Skeletal muscle cell (primary cell): ENCODE results near the gene GNG14.
"Not testable (repeated sequence)": the region's sequence is repeated elsewhere in the genome, so short reads cannot be mapped to it uniquely, and the experiment has no call there.

Experiments
- DNase-seq: peaks from one replicate; pipeline ENCODE4 v3.0.0-alpha.2; 2010; ENCODE audit warnings: low read depth
- H3K4me3 ChIP-seq: 2 replicates; pipeline ENCODE4 v1.5.1; 2011; ENCODE audit warnings: low read depth, mild to moderate bottlenecking, control low read depth, low read length, moderate library complexity

GNG14 gene

DNA sequence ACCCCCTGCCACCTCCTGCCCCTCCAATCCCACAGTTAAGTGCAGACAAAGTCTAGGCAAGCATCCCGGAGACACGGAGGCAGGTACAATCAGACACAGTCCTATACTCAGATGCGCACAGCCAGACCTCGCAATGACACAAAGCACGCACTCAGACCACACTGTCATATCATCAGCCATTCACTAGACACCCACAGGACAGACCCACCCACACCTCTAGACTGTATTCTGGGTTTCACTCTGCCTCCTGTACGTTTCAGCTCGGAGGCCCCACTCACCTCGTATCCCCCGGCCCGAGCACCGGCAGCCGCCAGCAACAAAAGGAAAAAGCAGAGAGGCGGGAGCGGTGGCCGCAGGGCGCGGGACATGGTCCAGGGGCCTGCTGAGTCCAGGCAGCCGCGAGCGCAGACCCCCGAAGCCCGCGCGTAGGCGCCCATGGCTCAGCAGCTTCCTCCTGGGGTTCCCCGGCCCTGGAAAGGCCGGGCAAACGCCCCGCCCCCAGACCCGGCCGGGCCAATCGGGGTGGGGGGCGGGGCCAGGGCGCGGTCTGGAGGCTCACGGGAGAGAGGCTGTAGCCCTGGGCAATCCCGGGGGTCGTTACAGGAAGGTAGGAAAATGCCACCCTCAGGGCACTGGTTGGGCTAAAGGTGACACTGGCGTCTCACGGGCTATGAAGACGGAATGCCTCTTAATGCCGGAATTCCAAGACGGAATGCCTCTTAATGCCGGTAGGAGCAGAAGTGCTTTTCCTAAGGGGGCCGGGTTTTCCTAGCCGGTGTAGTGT lies 21.3 kb upstream of the GNG14 start, which contains the start of the genes MAN2B1 and WDR83:
Gene MAN2B1 (minus strand): TSS at position 478 of the 784 bp plus-strand sequence. CDS start 41 bp downstream, at position 437.
Gene WDR83 (plus strand): TSS at position 543 of the 784 bp plus-strand sequence. CDS start 2,984 bp downstream, outside the sequence.
- H3K4me3 ChIP-seq: peak within 1 kb of the TSS; percentile 88
- DNase-seq: no peak

GRCh38 chr19:12667731-12668302 lies 20.0 kb upstream of the GNG14 start:
- no peak overlapping the region for H3K4me3 ChIP-seq
- DNase-seq: no peak

DNA sequence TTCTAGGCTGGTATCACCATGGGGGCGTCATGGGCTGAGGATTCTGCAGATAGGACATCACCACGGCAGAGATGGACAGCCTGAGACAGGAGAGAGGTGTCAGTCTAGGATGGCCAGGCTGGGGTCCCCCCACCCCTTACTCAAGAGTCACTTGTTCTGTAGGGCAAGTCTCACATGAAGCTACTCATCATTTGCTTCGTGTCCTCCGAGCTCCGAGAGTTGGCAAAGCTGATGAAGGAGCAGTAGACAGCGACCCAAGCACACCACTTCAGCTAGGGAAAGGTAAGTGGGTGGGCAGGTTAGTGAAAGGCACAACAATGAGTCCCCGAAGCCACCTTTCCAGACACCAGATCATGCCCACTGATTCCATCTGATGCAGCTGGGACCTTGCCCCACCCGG lies 19.5 kb upstream of the GNG14 start:
- no peak for DNase-seq
- H3K4me3 ChIP-seq: peak overlapping the region; percentile 82

DNA sequence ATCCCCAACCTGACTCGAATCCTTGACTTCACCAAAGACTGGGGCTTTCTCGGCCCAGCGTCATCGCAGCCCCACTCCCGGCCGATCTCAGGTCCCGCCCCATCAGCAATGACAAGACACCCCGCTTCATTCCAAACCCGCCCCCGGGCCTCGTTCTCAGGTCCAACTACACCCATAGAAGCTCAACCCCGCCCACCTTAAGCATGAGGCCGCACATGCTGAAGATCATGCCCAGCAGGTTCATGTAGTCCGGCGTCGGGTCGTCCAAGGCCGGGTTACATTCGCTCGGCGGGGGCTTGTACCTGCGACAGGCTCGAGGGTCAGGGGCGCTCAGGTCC lies 18.9 kb upstream of the GNG14 start:
- peak overlapping the region; percentile 82 for H3K4me3 ChIP-seq
- DNase-seq: no peak

DNA sequence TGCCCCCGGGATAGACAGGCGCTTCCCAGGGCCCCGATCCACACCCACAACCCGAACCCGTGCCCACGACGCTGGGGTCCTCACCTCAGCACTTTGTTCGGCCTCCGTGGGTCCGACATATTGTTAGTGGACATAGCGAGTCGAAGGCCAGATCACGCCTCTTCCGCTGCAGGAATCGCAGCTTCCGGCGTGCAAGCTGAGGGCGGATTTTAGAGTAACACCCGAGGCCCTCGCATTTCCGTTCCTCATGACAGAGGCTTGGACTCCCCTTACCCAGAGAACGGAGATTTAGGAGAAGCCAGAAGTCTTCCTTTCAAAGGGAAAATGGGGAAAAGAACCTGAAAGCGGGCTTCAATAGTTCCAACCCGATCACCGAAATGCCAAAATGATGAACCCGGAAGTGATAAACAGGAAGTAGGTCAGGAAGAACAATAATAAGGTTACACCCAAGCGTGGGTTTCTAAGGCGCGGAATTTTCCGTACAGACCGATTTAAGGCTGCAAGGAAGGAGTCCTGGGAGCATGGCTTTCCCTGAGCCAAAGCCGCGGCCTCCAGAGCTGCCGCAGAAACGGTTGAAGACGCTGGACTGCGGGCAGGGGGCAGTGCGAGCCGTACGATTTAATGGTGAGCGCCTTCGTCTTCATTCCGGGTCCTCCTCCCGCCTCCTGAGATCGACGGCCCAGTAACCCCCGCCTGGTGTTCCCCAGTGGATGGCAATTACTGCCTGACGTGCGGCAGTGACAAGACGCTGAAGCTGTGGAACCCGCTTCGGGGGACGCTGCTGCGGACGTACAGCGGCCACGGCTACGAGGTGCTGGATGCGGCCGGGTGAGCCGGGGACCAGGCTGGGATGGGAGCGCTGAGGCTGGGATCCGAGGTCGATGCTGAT lies 18.3 kb upstream of the GNG14 start:
- peak overlapping the region; percentile 82 for H3K4me3 ChIP-seq
- peak; percentile 57 for DNase-seq

DNA sequence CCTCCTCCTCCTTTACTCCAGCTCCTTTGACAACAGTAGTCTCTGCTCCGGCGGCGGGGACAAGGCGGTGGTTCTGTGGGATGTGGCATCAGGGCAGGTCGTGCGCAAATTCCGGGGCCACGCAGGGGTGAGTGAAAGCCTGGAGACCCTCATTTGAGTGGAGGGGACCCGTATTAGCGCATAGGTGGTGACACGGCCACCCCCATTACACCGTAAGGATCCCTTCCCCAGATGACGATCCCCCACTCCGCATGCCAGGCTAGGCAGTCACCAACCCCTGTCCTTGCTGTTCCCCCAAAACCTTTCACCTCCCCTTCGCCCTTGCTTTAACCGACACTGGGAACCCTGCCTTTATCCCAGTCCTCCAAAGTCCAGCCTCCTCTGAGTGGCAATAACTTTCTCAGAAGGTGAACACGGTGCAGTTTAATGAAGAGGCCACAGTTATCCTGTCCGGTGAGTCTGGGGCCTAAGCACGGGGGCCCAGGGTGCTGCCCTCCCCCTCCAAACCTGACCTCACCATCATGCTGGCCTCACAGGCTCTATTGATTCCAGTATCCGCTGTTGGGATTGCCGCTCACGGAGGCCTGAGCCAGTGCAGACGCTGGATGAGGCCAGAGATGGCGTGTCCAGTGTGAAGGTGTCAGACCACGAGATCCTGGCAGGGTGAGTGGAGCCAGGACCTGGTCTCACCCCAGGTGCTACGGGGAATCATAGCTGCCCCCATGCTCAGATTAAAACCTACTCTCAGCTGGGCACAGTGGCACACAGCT lies 17.5 kb upstream of the GNG14 start:
- DNase-seq: no peak
- peak overlapping the region; percentile 82 for H3K4me3 ChIP-seq

DNA sequence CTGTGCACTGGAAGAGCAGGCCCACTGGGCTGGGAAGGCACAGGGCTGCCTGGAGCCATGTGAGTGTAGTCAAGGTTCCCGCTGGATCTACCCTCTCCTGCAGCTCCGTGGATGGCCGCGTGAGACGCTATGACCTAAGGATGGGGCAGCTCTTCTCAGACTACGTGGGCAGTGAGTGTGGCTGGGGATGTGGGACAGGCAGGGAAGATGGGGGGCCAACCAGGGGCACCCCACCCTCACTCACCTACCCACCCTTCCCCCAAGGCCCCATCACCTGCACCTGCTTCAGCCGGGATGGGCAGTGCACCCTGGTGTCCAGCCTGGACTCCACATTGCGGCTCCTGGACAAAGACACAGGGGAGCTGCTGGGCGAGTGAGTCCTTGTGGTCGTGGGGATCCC lies 15.1 kb upstream of the GNG14 start:
- no peak for DNase-seq
- no peak overlapping the region for H3K4me3 ChIP-seq

DNA sequence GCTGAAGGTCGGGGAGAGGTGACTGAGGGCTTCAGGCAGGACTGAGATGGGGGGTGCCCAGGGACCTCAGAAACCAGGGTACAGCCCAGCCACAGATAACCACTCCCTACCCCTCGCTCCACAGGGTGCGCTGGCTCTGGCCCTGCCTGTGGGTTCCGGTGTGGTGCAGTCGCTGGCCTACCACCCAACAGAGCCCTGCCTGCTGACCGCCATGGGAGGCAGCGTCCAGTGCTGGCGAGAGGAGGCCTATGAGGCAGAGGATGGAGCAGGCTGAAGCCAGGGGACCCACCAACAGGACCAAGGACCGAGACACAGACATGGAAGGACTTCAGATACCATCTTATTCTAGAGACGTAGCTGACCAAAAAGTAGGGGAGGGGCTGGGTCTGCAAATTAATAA lies 12.4 kb upstream of the GNG14 start:
- DNase-seq: no peak
- no peak overlapping the region for H3K4me3 ChIP-seq

DNA sequence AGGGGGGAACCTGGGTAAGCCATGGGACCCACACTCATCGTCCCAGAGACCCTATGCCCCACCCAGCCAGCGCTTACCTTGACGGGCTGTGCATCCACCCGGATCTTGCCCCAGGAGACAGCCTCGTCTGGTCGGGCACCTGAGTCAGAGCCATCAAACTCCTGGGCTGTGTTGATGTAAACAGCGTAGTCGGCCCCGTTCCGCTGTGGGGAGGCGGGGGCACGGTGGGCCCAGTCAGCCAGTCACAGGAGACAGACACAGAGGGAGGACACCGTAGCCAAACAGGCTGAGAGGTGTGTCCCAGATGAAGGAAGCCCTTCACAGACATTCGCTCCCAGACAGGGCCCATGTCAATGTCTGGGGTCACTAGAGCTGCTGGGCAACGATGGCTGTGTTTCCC lies 11.9 kb upstream of the GNG14 start:
- no peak for DNase-seq
- H3K4me3 ChIP-seq: no peak overlapping the region

DNA sequence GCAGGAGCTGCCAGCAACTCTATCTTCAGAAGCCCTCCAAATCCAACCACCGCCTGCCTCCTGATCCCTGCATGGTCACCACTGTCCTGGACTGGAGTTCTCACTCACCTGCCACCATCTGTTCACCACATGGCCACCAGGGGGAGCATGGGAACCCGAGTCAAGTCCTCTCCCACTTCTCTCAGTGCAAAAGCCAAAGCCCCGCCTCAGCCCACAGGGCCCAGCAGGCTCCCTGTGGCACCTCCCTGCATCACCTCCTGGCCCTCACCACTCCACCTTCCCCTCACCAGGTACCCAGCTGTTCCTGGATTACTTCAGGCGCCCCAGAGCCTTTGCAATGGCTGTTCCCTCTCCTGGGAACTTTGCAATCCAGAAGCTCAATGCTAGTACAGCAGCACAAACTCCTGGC lies 11.4 kb upstream of the GNG14 start:
- DNase-seq: no peak
- no peak overlapping the region for H3K4me3 ChIP-seq

- no peak overlapping the region for H3K4me3 ChIP-seq
- no peak for DNase-seq
Measured at GRCh38 chr19:12676928-12677327, 10.9 kb upstream of the GNG14 start.

- H3K4me3 ChIP-seq, DNase-seq: not testable (repeated sequence)
Measured at GRCh38 chr19:12678039-12678438, 9.8 kb upstream of the GNG14 start.

DNA sequence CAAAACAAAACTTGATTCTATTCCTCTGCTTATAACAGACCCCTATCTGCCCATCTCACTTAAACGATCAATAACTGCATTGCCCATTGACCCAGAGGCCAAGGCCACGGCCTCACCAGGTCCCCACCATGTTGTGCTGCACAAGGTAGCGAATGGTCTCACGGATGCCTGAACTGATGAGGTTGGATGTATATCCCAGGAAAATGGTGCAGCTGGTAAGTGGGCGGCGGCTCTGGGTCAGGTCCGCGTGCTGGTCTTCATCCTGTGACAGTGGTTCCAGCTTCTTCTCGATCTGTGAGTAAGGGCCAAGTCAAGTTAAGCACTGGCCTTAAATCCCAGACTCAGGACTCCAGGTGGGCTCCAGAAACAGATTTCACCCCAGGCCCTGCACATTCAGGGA lies 7.8 kb upstream of the GNG14 start:
- no peak overlapping the region for H3K4me3 ChIP-seq
- no peak for DNase-seq

DNA sequence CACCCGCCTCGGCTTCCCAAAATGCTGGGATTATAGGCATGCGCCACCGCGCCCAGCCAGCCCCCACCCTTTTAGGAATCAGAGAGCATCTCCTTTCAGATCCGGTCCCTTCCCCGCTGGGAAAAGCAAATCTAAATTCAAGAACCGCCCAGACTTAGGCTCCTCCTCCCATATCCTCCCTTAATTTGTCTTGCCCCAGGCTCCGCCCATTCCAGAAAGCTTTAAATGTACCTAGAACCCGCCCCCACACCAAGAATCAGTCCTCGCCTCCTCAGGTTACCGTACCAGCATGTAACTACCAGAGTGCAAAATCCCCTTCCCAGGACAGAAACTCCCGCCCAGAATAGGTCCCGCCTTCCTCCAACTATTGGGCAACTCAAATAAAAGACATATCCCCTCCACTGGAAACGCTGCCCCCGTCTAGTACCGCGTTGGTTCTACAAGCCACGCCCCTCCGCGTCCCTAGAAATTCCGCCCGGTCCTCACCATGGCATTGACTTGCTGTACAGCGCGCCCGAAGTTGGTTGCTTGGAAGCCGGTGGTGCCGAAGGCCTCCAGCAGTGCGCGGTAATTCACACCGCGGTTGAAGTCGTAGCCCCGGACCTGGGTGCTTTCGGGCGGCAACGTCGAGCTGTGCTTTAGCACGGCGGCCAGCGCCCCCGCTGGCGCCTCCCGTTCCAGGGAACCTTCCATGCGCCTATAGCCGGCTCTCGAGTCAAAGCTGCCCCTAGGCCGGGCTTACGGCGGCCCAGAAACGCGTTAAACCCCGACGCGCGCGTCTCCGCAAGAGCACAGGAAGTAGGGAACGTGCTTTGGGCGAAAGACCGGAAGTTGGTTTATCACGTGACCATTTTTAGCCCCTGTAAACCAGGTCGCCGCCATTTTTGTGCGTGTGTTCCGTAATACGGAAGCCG lies 6.5 kb upstream of the GNG14 start, which contains the start of gene DHPS:
Gene DHPS (minus strand): TSS at position 807 of the 914 bp plus-strand sequence. CDS start 114 bp downstream, at position 693.
- peak within 1 kb of the TSS; percentile 97 for H3K4me3 ChIP-seq
- DNase-seq: peak; percentile 91

GRCh38 chr19:12685831-12686230 lies 2.0 kb upstream of the GNG14 start:
- no peak overlapping the region for H3K4me3 ChIP-seq
- no peak for DNase-seq

DNA sequence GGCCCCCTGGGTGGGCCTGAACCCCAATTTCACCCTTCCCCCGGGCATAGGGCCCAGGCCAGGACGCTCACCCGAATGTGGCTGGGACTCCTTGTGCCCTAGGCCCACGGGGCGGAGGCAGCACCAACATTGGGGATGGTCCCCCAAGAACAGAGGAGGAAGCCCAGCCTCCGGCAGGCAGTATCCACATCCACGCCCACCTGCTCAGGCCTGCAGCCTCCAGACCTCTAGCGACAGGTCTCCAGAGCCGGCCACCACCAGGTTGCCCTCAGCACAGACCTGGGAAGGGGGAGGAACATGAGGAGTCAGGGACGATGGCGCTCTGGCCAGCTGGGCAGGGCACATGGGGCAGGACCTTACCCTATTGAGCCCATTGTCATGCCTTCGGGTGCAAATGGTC lies 1.2 kb downstream of the GNG14 start:
- DNase-seq: no peak
- H3K4me3 ChIP-seq: no peak overlapping the region

DNA sequence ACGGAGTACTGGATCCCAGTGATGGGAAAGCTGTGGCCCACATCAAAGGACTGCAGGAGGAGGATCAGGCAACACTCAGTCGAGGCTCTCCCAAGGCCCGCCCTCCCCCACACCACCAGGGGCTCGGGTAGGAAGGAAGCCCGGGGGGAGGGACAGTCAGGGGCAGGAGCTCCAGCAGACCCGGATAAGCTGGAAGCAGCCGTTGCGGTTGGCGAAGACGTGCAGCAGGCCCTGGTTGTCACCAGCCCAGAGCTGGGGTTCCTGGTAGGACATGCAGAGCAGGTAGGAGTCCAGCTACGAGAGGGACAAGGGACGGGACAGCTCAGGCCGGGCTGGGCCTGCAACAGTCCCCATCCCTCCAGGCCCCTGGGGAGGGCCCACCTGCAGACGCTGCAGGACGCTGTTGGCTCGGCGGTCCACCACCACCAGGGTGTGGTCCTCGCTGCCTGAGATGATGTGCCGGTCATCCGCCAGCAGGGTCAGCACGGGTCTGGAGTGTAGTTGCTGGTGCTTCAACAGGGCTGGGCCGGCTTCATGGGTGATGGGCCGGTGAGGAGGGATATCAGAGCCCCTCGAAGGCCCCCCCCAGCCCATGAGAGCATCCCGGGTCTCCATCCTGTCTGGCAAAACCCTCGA lies 1.9 kb downstream of the GNG14 start:
- no peak overlapping the region for H3K4me3 ChIP-seq
- no peak for DNase-seq

DNA sequence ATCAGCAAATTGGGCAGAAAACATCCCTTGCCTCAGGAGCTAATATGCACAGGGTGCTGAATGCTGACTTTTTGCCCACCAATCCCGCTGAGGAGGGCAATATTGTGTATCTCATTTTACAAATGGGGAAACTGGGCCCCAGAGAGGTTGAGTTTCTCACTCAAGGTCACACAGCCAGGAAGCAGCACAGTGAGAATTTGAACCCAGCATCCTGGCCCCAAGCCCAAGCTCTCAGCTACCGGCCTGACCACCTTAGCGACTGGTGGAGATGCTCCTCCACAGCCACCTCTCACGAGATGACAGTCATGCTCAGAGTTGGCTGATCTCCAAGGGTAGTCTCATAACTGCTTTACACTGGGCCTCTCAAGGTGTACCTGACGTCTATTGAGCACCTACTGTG lies 5.2 kb downstream of the GNG14 start:
- no peak overlapping the region for H3K4me3 ChIP-seq
- DNase-seq: no peak
